SU-DHL-6 (cell line): ENCODE results near the gene TNFRSF18.

ENCODE experiments used
- H2AFZ ChIP-seq: fragments of 200-600 bp; sonication (generic); 2 replicates; pipeline ENCODE4 v1.6.1; 2014; ENCODE audit warnings: low read depth, mild to moderate bottlenecking, moderate library complexity, mixed read lengths, antibody characterized with exemption, low read length; ENCODE audit not compliant: severe bottlenecking
- H3F3A ChIP-seq: fragments of 200-600 bp; shearing (Covaris generic); 2 replicates; pipeline ENCODE4 v1.6.0; 2016; ENCODE audit warnings: antibody characterized with exemption, mild to moderate bottlenecking; ENCODE audit not compliant: insufficient read depth
- H3K27ac ChIP-seq: fragments of 200-600 bp; sonication (generic); 2 replicates; pipeline ENCODE4 v1.5.1; 2016; ENCODE audit warnings: low read depth, mild to moderate bottlenecking, low read length, moderate library complexity, mixed read lengths
- H3K27me3 ChIP-seq: fragments of 200-600 bp; sonication (generic), shearing (Covaris generic); 2 replicates; pipeline ENCODE4 v1.6.0; 2014; ENCODE audit warnings: mild to moderate bottlenecking, low read length
- H3K36me3 ChIP-seq: fragments of 200-600 bp; sonication (generic); 2 replicates; pipeline ENCODE4 v1.6.1; 2014; ENCODE audit warnings: mild to moderate bottlenecking, low read length, mixed read lengths
- H3K4me2 ChIP-seq: fragments of 300-600, 200-600 bp; shearing (Covaris generic), sonication (generic); 2 replicates; pipeline ENCODE4 v1.6.0; 2014; ENCODE audit warnings: low read length, low read depth, mild to moderate bottlenecking; ENCODE audit not compliant: poor library complexity, severe bottlenecking
- H3K4me3 ChIP-seq: fragments of 200-600 bp; sonication (generic); 2 replicates; pipeline ENCODE4 v1.5.1; 2014; ENCODE audit warnings: antibody characterized with exemption, low read length, mild to moderate bottlenecking, mixed read lengths; ENCODE audit not compliant: insufficient read depth, poor library complexity, severe bottlenecking
- H3K79me2 ChIP-seq: fragments of 200-600 bp; sonication (generic); 2 replicates; pipeline ENCODE4 v1.6.1; 2014; ENCODE audit warnings: mild to moderate bottlenecking, low read length, moderate library complexity; ENCODE audit not compliant: insufficient read depth
- H3K9ac ChIP-seq: fragments of 200-600 bp; sonication (generic); 2 replicates; pipeline ENCODE4 v1.7.0; 2014; ENCODE audit warnings: mild to moderate bottlenecking, low read length
- H3K9me2 ChIP-seq: fragments of 200-600 bp; sonication (generic); replicated peaks from 2 replicates; pipeline ENCODE4 v1.6.1; 2014; ENCODE audit warnings: low read length; ENCODE audit not compliant: insufficient read depth
- H3K9me3 ChIP-seq: fragments of 200-600 bp; sonication (generic); 2 replicates; pipeline ENCODE4 v1.6.1; 2014; ENCODE audit warnings: low read length, mixed read lengths; ENCODE audit not compliant: insufficient read depth
- H4K20me1 ChIP-seq: fragments of 200-600 bp; sonication (generic); 2 replicates; pipeline ENCODE4 v1.6.1; 2014; ENCODE audit warnings: low read depth, mild to moderate bottlenecking, antibody characterized with exemption, low read length, moderate library complexity, mixed read lengths
- CTCF ChIP-seq: fragments of 200-600 bp; sonication (generic); IDR thresholded peaks from one replicate; pipeline ENCODE4 v1.5.1; 2017; ENCODE audit warnings: antibody characterized with exemption, mild to moderate bottlenecking, low read length, moderate library complexity; ENCODE audit not compliant: insufficient read depth, poor library complexity, severe bottlenecking
- EZH2phosphoT487 ChIP-seq: fragments of 200-600 bp; sonication (generic), shearing (Covaris generic); conservative IDR thresholded peaks from 2 replicates; pipeline ENCODE4 v1.6.1; 2018; ENCODE audit warnings: mild to moderate bottlenecking, antibody characterized with exemption, low read length, moderate library complexity, mixed read lengths

Gene TNFRSF18

GRCh38 chr1:1191734-1192133 lies 14.7 kb downstream of the TNFRSF18 start:
- H3K4me3 ChIP-seq: no peak overlapping the region
- H3K4me2 ChIP-seq: no peak overlapping the region
- H3K27me3 ChIP-seq: no peaks in the 10 kb centered on the region
- no peaks in the 10 kb centered on the region for H3F3A ChIP-seq
- no peaks in the 10 kb centered on the region for H3K9me2 ChIP-seq
- H3K79me2 ChIP-seq: no peaks in the 10 kb centered on the region
- H3K27ac ChIP-seq: no peak overlapping the region
- no peak overlapping the region for H2AFZ ChIP-seq
- no peak overlapping the region for H3K9ac ChIP-seq
- H3K9me3 ChIP-seq: no peaks in the 10 kb centered on the region
- H3K36me3 ChIP-seq: no peaks in the 10 kb centered on the region
- TF ChIP-seq CTCF (no peak), EZH2phosphoT487 (no peak)
- H4K20me1 ChIP-seq: no peaks in the 10 kb centered on the region

GRCh38 chr1:1189111-1189510 lies 17.3 kb downstream of the TNFRSF18 start:
- no peak overlapping the region for H3K4me2 ChIP-seq
- TF ChIP-seq EZH2phosphoT487 (no peak), CTCF (no peak)

GRCh38 chr1:1187938-1188337 lies 18.5 kb downstream of the TNFRSF18 start:
- Histone ChIP-seq H3K4me3 (no peak overlapping the region), H4K20me1 (no peaks in the 10 kb centered on the region), H3K9ac (no peak overlapping the region), H3K9me3 (no peaks in the 10 kb centered on the region), H3F3A (no peaks in the 10 kb centered on the region), H3K9me2 (no peaks in the 10 kb centered on the region), H3K4me2 (no peak overlapping the region), H3K27ac (no peak overlapping the region), H3K36me3 (no peaks in the 10 kb centered on the region), H3K79me2 (no peaks in the 10 kb centered on the region), H2AFZ (no peak overlapping the region), H3K27me3 (no peaks in the 10 kb centered on the region)
- TF ChIP-seq CTCF (no peak), EZH2phosphoT487 (no peak)

More at GRCh38 chr1:1189111-1189510, 17.3 kb downstream of the TNFRSF18 start:
- Histone ChIP-seq H3K9ac (no peak overlapping the region), H3K27me3 (no peaks in the 10 kb centered on the region), H3K4me3 (no peak overlapping the region), H2AFZ (no peak overlapping the region), H3K9me3 (no peaks in the 10 kb centered on the region), H3F3A (no peaks in the 10 kb centered on the region), H3K9me2 (no peaks in the 10 kb centered on the region), H3K27ac (no peak overlapping the region), H3K79me2 (no peaks in the 10 kb centered on the region), H3K36me3 (no peaks in the 10 kb centered on the region), H4K20me1 (no peaks in the 10 kb centered on the region)
